IMR-90 (cell line): ENCODE results near the gene GGNBP2. TPM values are rescaled to one million over a fixed set of nuclear protein-coding genes. Genes with fewer than 3 reads are reported as not detected.

Experiments used
- ATAC-seq: fragments of 200-7000 bp; cut with Tn5 transposase; 2 replicates; pipeline ENCODE4 v1.9.1; 2020; ENCODE audit warnings: low read depth, mild to moderate bottlenecking, moderate library complexity
- BruUV-seq: library from RNA; stranded (reverse); fragments of 400-500 nt; replicated peaks from 2 replicates; lab custom pipeline; 2021; lab: Mats Ljungman, UMichigan
- CTCF ChIA-PET: fragments of 300-600 bp; formaldehyde crosslinking; extraction: SDS; loops from one replicate; lab custom pipeline; 2021; ENCODE audit warnings: antibody characterized with exemption; lab: Yijun Ruan, JAX
- POLR2A ChIA-PET: fragments of 300-600 bp; sonication (Branson Sonifier 250); formaldehyde crosslinking; loops from one replicate; lab custom pipeline; 2022; ENCODE audit warnings: antibody characterized with exemption; ENCODE audit not compliant: unreplicated experiment; lab: Charles Lee
- DNase-seq: peaks from one replicate; pipeline ENCODE4 v3.0.0; 2013
- H2AFZ ChIP-seq: replicated peaks from 2 replicates; pipeline ENCODE3; 2013; ENCODE audit warnings: low read length, mild to moderate bottlenecking; ENCODE audit not compliant: poor library complexity
- H2AK5ac ChIP-seq: 2 replicates; pipeline ENCODE4 v1.6.1; 2013; ENCODE audit warnings: low read depth, low read length, inconsistent platforms
- H2AK9ac ChIP-seq: replicated peaks from 2 replicates; pipeline ENCODE3; 2013; ENCODE audit warnings: mild to moderate bottlenecking, low read depth, low read length, moderate library complexity; ENCODE audit not compliant: poor library complexity
- H2BK120ac ChIP-seq: 2 replicates; pipeline ENCODE4 v1.6.1; 2013; ENCODE audit warnings: low read depth, low read length, inconsistent platforms
- H2BK15ac ChIP-seq: 3 replicates; pipeline ENCODE4 v1.6.1; 2013; ENCODE audit warnings: low read depth, low read length, inconsistent platforms
- H2BK20ac ChIP-seq: 2 replicates; pipeline ENCODE4 v1.6.1; 2013; ENCODE audit warnings: low read depth, mild to moderate bottlenecking, inconsistent platforms, low read length, moderate library complexity
- H2BK5ac ChIP-seq: 2 replicates; pipeline ENCODE4 v1.6.1; 2013; ENCODE audit warnings: mild to moderate bottlenecking, low read depth, low read length, inconsistent platforms; ENCODE audit not compliant: poor library complexity, severe bottlenecking
- H3K14ac ChIP-seq: replicated peaks from 2 replicates; pipeline ENCODE4 v1.6.1; 2013; ENCODE audit warnings: low read depth, low read length, inconsistent platforms
- H3K18ac ChIP-seq: 2 replicates; pipeline ENCODE4 v1.6.1; 2013; ENCODE audit warnings: low read depth, low read length, control low read depth
- H3K23ac ChIP-seq: 2 replicates; pipeline ENCODE4 v1.6.1; 2013; ENCODE audit warnings: low read depth, low read length, inconsistent platforms
- H3K27ac ChIP-seq: 2 replicates; pipeline ENCODE4 v1.5.1; 2013; ENCODE audit warnings: mild to moderate bottlenecking, control low read depth, low read length; ENCODE audit not compliant: insufficient read depth
- H3K27me3 ChIP-seq: 2 replicates; pipeline ENCODE4 v1.6.1; 2013; ENCODE audit warnings: low read length; ENCODE audit not compliant: control insufficient read depth, insufficient read depth
- H3K36me3 ChIP-seq: 2 replicates; pipeline ENCODE4 v1.6.1; 2013; ENCODE audit warnings: low read length, mixed read lengths; ENCODE audit not compliant: control insufficient read depth, insufficient read depth
- H3K4ac ChIP-seq: 2 replicates; pipeline ENCODE4 v1.6.1; 2013; ENCODE audit warnings: low read depth, low read length, inconsistent platforms
- H3K4me1 ChIP-seq: 2 replicates; pipeline ENCODE4 v1.6.1; 2013; ENCODE audit warnings: low read length, mixed read lengths; ENCODE audit not compliant: control insufficient read depth, insufficient read depth
- H3K4me2 ChIP-seq: 2 replicates; pipeline ENCODE4 v1.6.1; 2013; ENCODE audit warnings: low read depth, mild to moderate bottlenecking, control low read depth, low read length, moderate library complexity
- H3K4me3 ChIP-seq: 2 replicates; pipeline ENCODE4 v1.5.1; 2013; ENCODE audit warnings: low read depth, mild to moderate bottlenecking, control low read depth, low read length, moderate library complexity; ENCODE audit not compliant: insufficient read depth
- H3K56ac ChIP-seq: 2 replicates; pipeline ENCODE4 v1.6.1; 2013; ENCODE audit warnings: low read length, inconsistent platforms; ENCODE audit not compliant: insufficient read depth; ENCODE audit errors: extremely low read depth
- H3K79me1 ChIP-seq, 2 experiments: 2 replicates each; pipeline ENCODE4 v1.6.1; 2013; ENCODE audit warnings: low read length in 2 of 2, inconsistent platforms in 1 of 2, low read depth in 1 of 2
- H3K9ac ChIP-seq: 2 replicates; pipeline ENCODE4 v1.6.1; 2013; ENCODE audit warnings: low read depth, low read length, control low read depth
- H3K9me1 ChIP-seq: 2 replicates; pipeline ENCODE4 v1.6.1; 2013; ENCODE audit warnings: low read length, inconsistent platforms; ENCODE audit not compliant: insufficient read depth
- H3K9me3 ChIP-seq: 2 replicates; pipeline ENCODE4 v1.6.1; 2013; ENCODE audit warnings: low read length; ENCODE audit not compliant: control insufficient read depth, insufficient read depth
- H4K20me1 ChIP-seq: 2 replicates; pipeline ENCODE4 v1.6.1; 2013; ENCODE audit warnings: low read length, inconsistent platforms; ENCODE audit not compliant: insufficient read depth
- H4K5ac ChIP-seq: 2 replicates; pipeline ENCODE4 v1.6.1; 2013; ENCODE audit warnings: mild to moderate bottlenecking, low read depth, low read length, control low read depth
- H4K8ac ChIP-seq, 2 experiments: 2 replicates each; pipeline ENCODE4 v1.6.1; 2013; ENCODE audit warnings: low read depth in 2 of 2, low read length in 2 of 2, control low read depth in 1 of 2, inconsistent platforms in 1 of 2
- H4K91ac ChIP-seq: 2 replicates; pipeline ENCODE4 v1.6.1; 2013; ENCODE audit warnings: low read depth, low read length, inconsistent platforms; ENCODE audit not compliant: insufficient read depth
- BHLHE40 ChIP-seq: fragments of 150-350 bp; IDR thresholded peaks from 2 replicates; pipeline ENCODE4 v1.6.1; 2016; ENCODE audit warnings: mild to moderate bottlenecking, low read depth, low read length
- CEBPB ChIP-seq: IDR thresholded peaks from 2 replicates; pipeline ENCODE4 v1.6.1; 2012; ENCODE audit warnings: low read depth, low read length, improper control_type of control experiment
- FOS ChIP-seq: fragments of 150-350 bp; IDR thresholded peaks from 2 replicates; pipeline ENCODE4 v1.6.1; 2016; ENCODE audit warnings: low read depth, low read length
- MAZ ChIP-seq: IDR thresholded peaks from 2 replicates; pipeline ENCODE4 v1.6.1; 2012; ENCODE audit warnings: low read depth, mild to moderate bottlenecking, low read length, improper control_type of control experiment, moderate library complexity, borderline replicate concordance
- RCOR1 ChIP-seq: IDR thresholded peaks from 2 replicates; pipeline ENCODE4 v1.6.1; 2012; ENCODE audit warnings: mild to moderate bottlenecking, low read length, improper control_type of control experiment; ENCODE audit not compliant: insufficient replicate concordance
- SMC3 ChIP-seq: fragments of 150-350 bp; IDR thresholded peaks from 2 replicates; pipeline ENCODE4 v1.6.1; 2016; ENCODE audit warnings: low read depth, mild to moderate bottlenecking, antibody characterized with exemption, low read length, moderate library complexity
- WGBS, 2 experiments: methylation state at CpG; one replicate each; pipeline versions ENCODE4 v1.1.5 to v1.1.7; 2013; ENCODE audit warnings: missing lambda C conversion rate in 2 of 2; ENCODE audit not compliant: insufficient read length in 1 of 2; ENCODE audit errors: extremely low coverage in 2 of 2; 5-methylcytosine and 5-hydroxymethylcytosine counted together
- dilution Hi-C: fragments of 300-500 bp; cut with HindIII; formaldehyde crosslinking; loops from one replicate; pipeline ENCODE4 v1.14.3; 2018; ENCODE audit warnings: low sequenced_read_pairs; ENCODE audit not compliant: unreplicated experiment
- in situ Hi-C: fragments of 300-500 bp; cut with MboI; formaldehyde crosslinking; loops from 3 replicates; pipeline ENCODE4 v1.14.3; 2019; ENCODE audit warnings: low sequenced_read_pairs, inconsistent platforms, mixed read lengths
- intact Hi-C: fragments of 100-400 bp; cut with micrococcal nuclease; formaldehyde crosslinking; loops from 2 replicates; pipeline ENCODE4 v1.10.0; 2022
- polyA plus RNA-seq, 3 experiments: library from polyadenylated mRNA; depleted of rRNA; stranded (reverse); fragments of >200 nt; gene quantifications; 2 replicates each; pipeline ENCODE4 v1.2.3, GENCODE V29; 2012; ENCODE audit warnings: low replicate concordance in 1 of 3
- total RNA-seq: library from RNA; depleted of rRNA; stranded (reverse); fragments of >200 nt; gene quantifications from 2 replicates; pipeline ENCODE4 v1.2.3, GENCODE V29; 2012
- TF ChIP-seq, protein P1 (sequence below): fragments of 150-350 bp; IDR thresholded peaks from 2 replicates; pipeline ENCODE4 v1.6.1; 2017; ENCODE audit warnings: mild to moderate bottlenecking, antibody characterized with exemption, low read length, low read depth
- TF ChIP-seq, protein P2 (sequence below): conservative IDR thresholded peaks from 2 replicates; pipeline ENCODE4 v1.5.1; 2012; ENCODE audit warnings: mild to moderate bottlenecking, low read depth, low read length, improper control_type of control experiment

The GGNBP2 gene
- total and polyA plus RNA-seq, 2 of the 4 experiments (the other 2 are of a cell fraction): 40.7 to 56.2 TPM

DNA sequence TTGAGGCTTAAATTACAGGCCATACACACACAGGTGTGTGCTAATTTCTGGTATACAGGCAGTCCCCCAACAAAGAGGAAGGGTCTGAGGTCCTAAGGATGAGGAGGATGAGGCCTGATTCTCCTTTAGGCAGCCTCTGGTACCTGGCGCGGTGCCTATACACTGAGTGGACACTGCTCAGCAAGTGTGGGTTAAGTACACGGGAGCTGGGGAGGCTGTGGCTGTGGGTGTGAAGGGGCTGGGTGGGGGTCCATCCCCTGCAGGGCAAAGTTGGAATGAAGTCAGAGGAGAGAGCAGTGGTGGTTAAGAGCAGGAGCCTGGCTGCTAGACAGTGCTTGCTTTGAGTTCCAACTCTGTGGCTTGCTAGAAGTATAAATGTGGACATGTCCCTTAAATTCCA lies 67.6 kb downstream of the GGNBP2 start:
- Histone ChIP-seq H4K5ac (no peak overlapping the region), H2BK120ac (no peak overlapping the region), H3K9me3 (no peaks in the 10 kb centered on the region), H2BK5ac (no peak overlapping the region), H2AK5ac (no peak overlapping the region), H3K4me1 (no peaks in the 10 kb centered on the region), H3K27ac (no peak overlapping the region), H2AK9ac (no peak overlapping the region), H3K27me3 (no peaks in the 10 kb centered on the region), H3K4me3 (no peak overlapping the region), H3K9ac (no peak overlapping the region), H4K8ac (no peak overlapping the region), H4K91ac (no peak overlapping the region), H3K4me2 (no peak overlapping the region), H3K14ac (no peak overlapping the region), H2BK20ac (no peak overlapping the region), H3K36me3 (peaks cover 1% of the 10 kb centered on the region; the same call in 1 of the 2 replicates), H3K4ac (no peak overlapping the region), H3K79me1 (no peaks in the 10 kb centered on the region; a peak in 1 of 4 replicates), H3K56ac (no peak overlapping the region), H3K9me1 (peaks cover 12% of the 10 kb centered on the region; the same call in 1 of the 2 replicates), H2BK15ac (no peak overlapping the region), H4K20me1 (peaks cover 13% of the 10 kb centered on the region), H2AFZ (no peak overlapping the region), H3K23ac (no peak overlapping the region), H3K18ac (no peak overlapping the region)
- intact Hi-C loops (no loop called here), dilution Hi-C loops (no loop called here), in situ Hi-C loops (no loop called here)
- ATAC-seq (no peak), DNase-seq (no peak)
- ChIA-PET POLR2A (no interaction called here), CTCF (no interaction called here)
- TF ChIP-seq BHLHE40 (no peak), SMC3 (no peak), MAZ (no peak), RCOR1 (no peak), CEBPB (no peak), FOS (no peak)
- TF ChIP-seq, protein P1, sequence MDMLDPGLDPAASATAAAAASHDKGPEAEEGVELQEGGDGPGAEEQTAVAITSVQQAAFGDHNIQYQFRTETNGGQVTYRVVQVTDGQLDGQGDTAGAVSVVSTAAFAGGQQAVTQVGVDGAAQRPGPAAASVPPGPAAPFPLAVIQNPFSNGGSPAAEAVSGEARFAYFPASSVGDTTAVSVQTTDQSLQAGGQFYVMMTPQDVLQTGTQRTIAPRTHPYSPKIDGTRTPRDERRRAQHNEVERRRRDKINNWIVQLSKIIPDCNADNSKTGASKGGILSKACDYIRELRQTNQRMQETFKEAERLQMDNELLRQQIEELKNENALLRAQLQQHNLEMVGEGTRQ: no peak
- TF ChIP-seq, protein P2, sequence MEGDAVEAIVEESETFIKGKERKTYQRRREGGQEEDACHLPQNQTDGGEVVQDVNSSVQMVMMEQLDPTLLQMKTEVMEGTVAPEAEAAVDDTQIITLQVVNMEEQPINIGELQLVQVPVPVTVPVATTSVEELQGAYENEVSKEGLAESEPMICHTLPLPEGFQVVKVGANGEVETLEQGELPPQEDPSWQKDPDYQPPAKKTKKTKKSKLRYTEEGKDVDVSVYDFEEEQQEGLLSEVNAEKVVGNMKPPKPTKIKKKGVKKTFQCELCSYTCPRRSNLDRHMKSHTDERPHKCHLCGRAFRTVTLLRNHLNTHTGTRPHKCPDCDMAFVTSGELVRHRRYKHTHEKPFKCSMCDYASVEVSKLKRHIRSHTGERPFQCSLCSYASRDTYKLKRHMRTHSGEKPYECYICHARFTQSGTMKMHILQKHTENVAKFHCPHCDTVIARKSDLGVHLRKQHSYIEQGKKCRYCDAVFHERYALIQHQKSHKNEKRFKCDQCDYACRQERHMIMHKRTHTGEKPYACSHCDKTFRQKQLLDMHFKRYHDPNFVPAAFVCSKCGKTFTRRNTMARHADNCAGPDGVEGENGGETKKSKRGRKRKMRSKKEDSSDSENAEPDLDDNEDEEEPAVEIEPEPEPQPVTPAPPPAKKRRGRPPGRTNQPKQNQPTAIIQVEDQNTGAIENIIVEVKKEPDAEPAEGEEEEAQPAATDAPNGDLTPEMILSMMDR: no peak
- 17% methylated on average over 1 of the region's 3 CpGs; no CpG with 5 or more reads in 1 of the 2 experiments for WGBS, 2 experiments
- BruUV-seq: no TSS peak
